ENCODE results near the gene STARD13. TPM values are rescaled to one million over a fixed set of nuclear protein-coding genes. Genes with fewer than 3 reads are reported as not detected.

STARD13 gene
- total RNA-seq, 1 experiment from 2014 or later = 26.6 TPM

- intact Hi-C loops (cut with micrococcal nuclease) = no loop called here
- BruUV-seq (replicated peaks) = no TSS peak
- TF ChIP-seq EZH2 (IDR thresholded peaks at IDR 0.05; ENCODE audit: low read length, unreplicated experiment) = no peak
- no peak for TF ChIP-seq CTCF (conservative IDR thresholded peaks at IDR 0.05; ENCODE audit: low read depth, low read length)
- TF ChIP-seq EZH2phosphoT487 (IDR thresholded peaks at IDR 0.05; ENCODE audit: borderline replicate concordance, low read length) = no peak
- H3K9me2 ChIP-seq (replicated peaks; ENCODE audit: low read length) = no peaks in the 10 kb centered on the region
- no peak overlapping the region for H3K9ac ChIP-seq (ENCODE audit: low read length)
- no peaks in the 10 kb centered on the region for H3K9me3 ChIP-seq (ENCODE audit: low read length)
- no peak overlapping the region for H2AFZ ChIP-seq (ENCODE audit: low read length)
- H3F3A ChIP-seq (ENCODE audit: low read length, unreplicated experiment) = peaks cover 7% of the 10 kb centered on the region
- peaks cover 3% of the 10 kb centered on the region; the same call in 1 of the 2 replicates for H3K36me3 ChIP-seq (ENCODE audit: low read depth, low read length)
- peaks cover 39% of the 10 kb centered on the region for H3K4me1 ChIP-seq (ENCODE audit: insufficient read depth, low read length)
- DNase-seq (no peak), ATAC-seq (no peak)
- no peaks in the 10 kb centered on the region for H4K20me1 ChIP-seq (ENCODE audit: low read length)
- peak overlapping the region; percentile 64 for H3K27ac ChIP-seq (ENCODE audit: low read length)
- no peak overlapping the region for H3K4me3 ChIP-seq (ENCODE audit: low read length)
- ChIA-PET CTCF (no interaction called here), POLR2A (ENCODE audit: unreplicated experiment) (no interaction called here)
- H3K79me2 ChIP-seq (ENCODE audit: low read length) = peaks cover 86% of the 10 kb centered on the region
- no peaks in the 10 kb centered on the region for H3K27me3 ChIP-seq (ENCODE audit: low read length)
- no peak overlapping the region; the same call in 1 of the 2 replicates for H3K4me2 ChIP-seq (ENCODE audit: low read length)
These were observed 33.4 kb downstream of the STARD13 start for GRCh38 chr13:33252135-33252534.

- Histone ChIP-seq H3K27me3 (ENCODE audit: low read length) (no peaks in the 10 kb centered on the region), H3K4me3 (ENCODE audit: low read length) (peak overlapping the region; percentile 24; the same call in 1 of the 2 replicates), H3F3A (ENCODE audit: low read length, unreplicated experiment) (peaks cover 7% of the 10 kb centered on the region), H3K79me2 (ENCODE audit: low read length) (peaks cover 84% of the 10 kb centered on the region), H2AFZ (ENCODE audit: low read length) (no peak overlapping the region), H3K27ac (ENCODE audit: low read length) (peak overlapping the region; percentile 64), H3K4me2 (ENCODE audit: low read length) (peak overlapping the region; percentile 65), H3K36me3 (ENCODE audit: low read depth, low read length) (peaks cover 3% of the 10 kb centered on the region; the same call in 1 of the 2 replicates), H3K9me2 (replicated peaks; ENCODE audit: low read length) (no peaks in the 10 kb centered on the region), H3K9ac (ENCODE audit: low read length) (no peak overlapping the region), H3K9me3 (ENCODE audit: low read length) (no peaks in the 10 kb centered on the region), H4K20me1 (ENCODE audit: low read length) (no peaks in the 10 kb centered on the region), H3K4me1 (ENCODE audit: insufficient read depth, low read length) (peaks cover 39% of the 10 kb centered on the region)
- intact Hi-C loops (cut with micrococcal nuclease) = no loop called here
- DNase-seq (peak; percentile 95), ATAC-seq (peak; percentile 97)
- POLR2A ChIA-PET (ENCODE audit: unreplicated experiment) = interaction anchor here (0.6 to 0.7 kb wide), 2 partner anchors 34 to 203 kb away, joined by 3 to 5 read pairs; no protein-coding TSS in a partner anchor
- CTCF ChIA-PET = interaction anchor here (0.7 kb wide), 1 partner anchor 11 kb away, joined by 3 read pairs; no protein-coding TSS in a partner anchor
- TF ChIP-seq EZH2 (IDR thresholded peaks at IDR 0.05; ENCODE audit: low read length, unreplicated experiment) (no peak), EZH2phosphoT487 (IDR thresholded peaks at IDR 0.05; ENCODE audit: borderline replicate concordance, low read length) (no peak), CTCF (conservative IDR thresholded peaks at IDR 0.05; ENCODE audit: low read depth, low read length) (no peak)
- BruUV-seq (replicated peaks) = no TSS peak
These were observed 34.4 kb downstream of the STARD13 start for GRCh38 chr13:33251131-33251661.

GRCh38 chr13:33250609-33251008 lies 34.9 kb downstream of the STARD13 start:
- peak overlapping the region; percentile 65 for H3K4me2 ChIP-seq (ENCODE audit: low read length)
- H3K9me2 ChIP-seq (replicated peaks; ENCODE audit: low read length) = no peaks in the 10 kb centered on the region
- H3K9ac ChIP-seq (ENCODE audit: low read length) = no peak overlapping the region
- peaks cover 84% of the 10 kb centered on the region for H3K79me2 ChIP-seq (ENCODE audit: low read length)
- H2AFZ ChIP-seq (ENCODE audit: low read length) = no peak overlapping the region
- peak overlapping the region; percentile 64 for H3K27ac ChIP-seq (ENCODE audit: low read length)
- POLR2A ChIA-PET (ENCODE audit: unreplicated experiment) = no interaction called here
- H3K4me1 ChIP-seq (ENCODE audit: insufficient read depth, low read length) = peaks cover 39% of the 10 kb centered on the region
- no TSS peak for BruUV-seq (replicated peaks)
- CTCF ChIA-PET = no interaction called here
- TF ChIP-seq EZH2 (IDR thresholded peaks at IDR 0.05; ENCODE audit: low read length, unreplicated experiment) (no peak), EZH2phosphoT487 (IDR thresholded peaks at IDR 0.05; ENCODE audit: borderline replicate concordance, low read length) (no peak), CTCF (conservative IDR thresholded peaks at IDR 0.05; ENCODE audit: low read depth, low read length) (no peak)
- H3F3A ChIP-seq (ENCODE audit: low read length, unreplicated experiment) = peaks cover 7% of the 10 kb centered on the region
- no peak for ATAC-seq
- intact Hi-C loops (cut with micrococcal nuclease) = no loop called here
- H3K27me3 ChIP-seq (ENCODE audit: low read length) = no peaks in the 10 kb centered on the region
- peaks cover 3% of the 10 kb centered on the region; the same call in 1 of the 2 replicates for H3K36me3 ChIP-seq (ENCODE audit: low read depth, low read length)
- H4K20me1 ChIP-seq (ENCODE audit: low read length) = no peaks in the 10 kb centered on the region
- no peak for DNase-seq
- H3K4me3 ChIP-seq (ENCODE audit: low read length) = peak overlapping the region; percentile 24; the same call in 1 of the 2 replicates
- no peaks in the 10 kb centered on the region for H3K9me3 ChIP-seq (ENCODE audit: low read length)
